Measurements from ENCODE around the gene SH3PXD2A.
A peak's percentile ranks its signal among the peaks of the same experiment; 100 is the strongest.
"Not testable (repeated sequence)": the region's sequence is repeated elsewhere in the genome, so short reads cannot be mapped to it uniquely, and the experiment has no call there.

The SH3PXD2A gene

GRCh38 chr10:103765168-103765567, 90.2 kb downstream of the SH3PXD2A start:
- peak; percentile 44 for DNase-seq (ENCODE audit: low read depth)

DNA sequence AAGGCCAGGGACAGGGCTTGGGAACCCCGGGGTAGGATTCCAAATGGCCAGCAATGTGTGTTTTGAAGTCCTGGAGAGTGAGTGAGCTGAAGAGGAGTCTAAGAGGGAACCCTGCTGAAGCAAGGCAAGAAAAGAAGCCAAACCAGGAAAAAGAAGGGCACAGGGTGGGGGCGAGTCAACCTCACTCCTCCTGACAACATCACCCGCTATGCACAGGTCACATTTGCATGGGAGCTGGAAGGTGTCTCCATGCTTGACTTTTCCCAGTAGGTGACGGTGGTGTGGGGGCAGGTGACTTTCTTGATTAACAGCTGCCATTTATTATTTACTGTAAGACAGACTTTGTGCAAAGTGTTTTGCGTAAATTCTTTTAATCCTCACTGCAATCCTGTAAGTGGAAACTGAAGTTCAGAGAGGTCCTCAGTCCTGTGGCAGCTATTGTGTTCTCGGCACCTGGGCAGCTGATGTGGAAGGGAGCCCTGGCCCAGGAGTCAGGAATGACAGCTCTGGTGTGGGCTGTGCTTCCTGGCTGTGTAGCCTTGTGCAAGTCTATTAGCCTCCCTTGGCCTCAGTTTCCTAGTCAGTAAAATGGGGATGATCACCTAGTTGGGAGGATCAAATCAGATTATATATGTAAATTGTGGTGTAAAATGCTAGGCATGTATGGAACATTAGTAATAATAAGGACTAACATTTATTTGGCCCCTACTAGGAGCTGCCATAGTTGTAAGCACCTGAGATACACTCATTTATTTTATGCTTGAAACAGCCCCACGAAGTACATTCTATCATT, 90.9 kb downstream of the SH3PXD2A start:
- DNase-seq (ENCODE audit: low read depth) = no peak

- DNase-seq (ENCODE audit: low read depth) = no peak
Measured at GRCh38 chr10:103763374-103764202, 91.8 kb downstream of the SH3PXD2A start.

GRCh38 chr10:103762916-103763315, 92.5 kb downstream of the SH3PXD2A start:
- no peak for DNase-seq (ENCODE audit: low read depth)

GRCh38 chr10:103762162-103762561, 93.2 kb downstream of the SH3PXD2A start:
- no peak for DNase-seq (ENCODE audit: low read depth)

DNA sequence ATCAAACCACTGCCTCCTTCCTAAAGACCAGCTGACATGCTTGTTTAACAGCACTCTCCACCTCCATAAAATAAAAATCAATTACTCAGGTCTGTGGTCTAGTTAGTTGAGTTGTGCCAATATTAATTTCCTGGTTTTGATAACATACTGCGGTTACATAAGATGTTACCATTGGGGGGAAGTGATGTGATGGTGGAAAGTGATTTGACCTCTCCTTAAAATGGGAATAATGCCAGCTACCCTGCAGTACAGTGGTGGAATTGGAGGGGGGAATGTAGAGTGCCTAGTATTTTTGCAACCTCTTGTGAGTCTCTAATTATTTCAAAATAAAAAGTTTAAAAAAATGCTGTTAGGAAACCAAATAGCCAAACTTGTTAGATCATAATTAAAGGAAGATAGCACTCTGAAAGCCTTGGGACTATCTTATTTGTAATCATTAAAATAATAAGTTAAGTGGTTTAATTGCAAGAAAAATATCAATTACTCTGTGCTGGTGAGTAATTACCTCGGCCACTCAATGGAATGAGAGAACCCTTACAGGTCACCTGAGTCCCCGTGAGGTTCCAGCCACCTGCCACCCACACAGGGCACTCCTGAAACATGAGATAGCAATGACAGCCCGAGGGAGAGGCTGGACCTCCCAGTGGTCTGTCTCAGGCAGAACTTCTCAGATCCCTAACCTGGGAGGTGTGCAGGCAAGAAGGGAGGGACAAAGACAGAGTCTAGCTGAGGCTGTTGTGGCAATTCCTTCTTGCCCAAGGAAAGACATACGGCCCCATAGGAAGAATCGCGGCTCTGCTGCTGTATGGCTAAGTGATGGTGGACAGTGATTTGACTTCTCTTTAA, 94.1 kb downstream of the SH3PXD2A start:
- DNase-seq (ENCODE audit: low read depth) = no peak

DNA sequence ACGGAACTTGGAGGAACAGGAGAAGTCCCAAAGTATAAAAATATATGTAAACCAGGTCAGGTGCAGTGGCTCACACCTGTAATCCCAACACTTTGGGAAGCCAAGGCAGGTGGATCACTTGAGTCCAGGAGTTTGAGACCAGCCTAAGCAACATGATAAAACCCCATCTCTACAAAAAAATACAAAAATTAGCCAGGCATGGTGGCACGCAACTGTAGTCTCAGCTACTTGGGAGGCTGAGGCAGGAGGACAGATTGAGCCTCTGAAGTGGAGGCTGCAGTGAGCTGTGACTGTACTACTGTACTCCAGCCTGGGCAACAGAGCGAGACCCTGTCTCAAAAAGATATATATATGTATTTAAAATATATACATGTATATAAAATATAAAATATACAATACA, 95.1 kb downstream of the SH3PXD2A start:
- DNase-seq (ENCODE audit: low read depth) = not testable (repeated sequence)

- DNase-seq (ENCODE audit: low read depth) = no peak
Measured at GRCh38 chr10:103759100-103759781, 96.1 kb downstream of the SH3PXD2A start.

DNA sequence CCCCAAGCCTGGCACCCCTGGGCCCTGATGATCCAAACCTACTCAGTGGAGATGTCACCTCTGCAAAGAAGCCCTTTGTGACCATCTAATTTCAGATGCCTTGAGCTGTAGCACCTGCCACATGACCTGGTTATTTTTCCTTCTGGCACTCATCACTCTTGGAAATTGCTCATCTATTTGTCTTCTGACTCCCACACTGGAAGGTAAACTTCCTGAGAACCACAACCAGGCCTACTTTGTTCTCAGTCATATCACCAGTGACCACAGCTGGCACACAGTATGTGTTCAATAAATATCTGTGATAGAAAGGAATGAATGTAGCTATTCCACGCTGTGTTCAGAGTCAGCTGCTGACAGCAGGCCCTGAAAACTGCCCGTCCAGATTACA, 97.1 kb downstream of the SH3PXD2A start:
- DNase-seq (ENCODE audit: low read depth) = no peak

GRCh38 chr10:103757531-103758293, 97.7 kb downstream of the SH3PXD2A start:
- DNase-seq (ENCODE audit: low read depth) = peak; percentile 68

- DNase-seq (ENCODE audit: low read depth) = no peak
Measured at GRCh38 chr10:103756277-103756869, 99.0 kb downstream of the SH3PXD2A start.

DNA sequence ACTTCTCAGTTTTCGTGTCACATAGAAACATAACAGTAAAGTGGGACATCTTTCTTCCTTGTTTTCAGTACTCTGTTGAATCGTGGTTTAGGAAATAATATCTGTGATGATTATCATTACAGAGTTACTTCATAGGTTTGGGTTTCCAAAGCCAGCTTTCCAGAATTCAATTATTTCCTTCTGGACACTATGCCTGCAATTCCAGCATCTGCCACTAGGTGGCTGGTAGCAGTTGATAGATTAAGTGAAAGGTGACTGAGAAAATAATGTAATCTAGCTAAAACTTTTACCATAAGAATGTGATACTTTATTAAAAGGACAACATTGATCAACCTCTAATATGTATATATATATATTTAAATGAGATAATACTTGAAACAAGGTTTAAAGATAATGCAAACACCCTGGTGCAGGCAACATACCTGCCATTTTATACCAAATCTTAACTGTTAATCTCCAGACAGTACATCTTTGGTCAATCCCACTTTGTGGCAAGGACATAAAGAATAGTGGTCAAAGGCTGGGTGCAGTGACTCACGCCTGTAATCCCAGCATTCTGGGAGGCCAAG, 102.6 kb downstream of the SH3PXD2A start:
- no peak for DNase-seq (ENCODE audit: low read depth)

DNA sequence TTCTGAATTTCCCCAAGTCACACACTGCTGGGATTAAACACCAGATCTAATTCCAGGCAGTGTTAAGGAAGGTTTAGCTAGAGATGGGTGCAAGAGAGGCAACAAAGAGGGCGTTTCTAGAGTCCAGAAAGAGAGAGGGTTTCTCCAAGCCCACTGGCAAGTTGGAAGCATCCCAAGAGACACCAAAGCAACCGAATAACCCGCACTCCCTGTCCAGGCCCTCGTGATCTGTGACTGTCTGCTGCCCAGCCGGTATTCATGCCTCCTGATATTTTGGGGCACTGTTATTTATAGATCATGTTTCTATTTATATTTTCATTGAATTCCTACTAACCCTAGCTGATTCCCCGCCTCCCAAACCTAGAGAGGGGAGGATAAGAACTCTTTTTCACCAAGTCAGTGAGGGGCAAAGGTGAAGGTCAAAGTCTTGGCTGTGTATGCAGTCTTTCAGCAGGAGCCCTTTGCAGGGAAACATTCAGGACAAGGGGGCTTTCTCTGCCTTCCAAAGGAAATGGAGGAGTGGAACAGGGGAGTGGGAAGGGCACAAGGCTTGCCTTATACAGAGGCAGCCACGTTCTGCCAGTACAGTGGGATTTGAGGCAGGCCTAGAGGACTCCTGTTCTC, 103.6 kb downstream of the SH3PXD2A start:
- DNase-seq (ENCODE audit: low read depth) = no peak

- no peak for DNase-seq (ENCODE audit: low read depth)
Measured at GRCh38 chr10:103750836-103751235, 104.5 kb downstream of the SH3PXD2A start.

GRCh38 chr10:103749779-103750178, 105.6 kb downstream of the SH3PXD2A start:
- DNase-seq (ENCODE audit: low read depth) = no peak

DNA sequence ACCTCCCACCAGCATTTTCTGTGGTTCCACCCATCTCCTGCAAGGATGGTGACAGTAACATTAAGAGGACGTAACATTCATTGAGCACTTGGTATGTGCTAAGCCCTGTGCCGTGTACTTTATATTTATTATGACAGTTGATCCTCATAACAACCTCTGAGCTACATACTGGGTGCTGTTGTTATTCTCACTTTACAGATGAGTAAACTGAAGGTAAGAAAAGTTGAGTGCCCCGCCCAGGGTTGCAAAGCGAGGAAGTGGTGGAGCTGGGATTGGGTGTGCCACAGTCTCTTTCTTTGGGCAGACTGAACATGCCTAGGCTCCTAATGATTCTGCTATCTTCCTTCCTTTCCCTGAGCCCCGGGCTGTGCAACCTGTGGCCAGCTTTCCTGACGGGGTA, 107.4 kb downstream of the SH3PXD2A start:
- no peak for DNase-seq (ENCODE audit: low read depth)

GRCh38 chr10:103747193-103747865, 108.0 kb downstream of the SH3PXD2A start:
- DNase-seq (ENCODE audit: low read depth) = no peak

DNA sequence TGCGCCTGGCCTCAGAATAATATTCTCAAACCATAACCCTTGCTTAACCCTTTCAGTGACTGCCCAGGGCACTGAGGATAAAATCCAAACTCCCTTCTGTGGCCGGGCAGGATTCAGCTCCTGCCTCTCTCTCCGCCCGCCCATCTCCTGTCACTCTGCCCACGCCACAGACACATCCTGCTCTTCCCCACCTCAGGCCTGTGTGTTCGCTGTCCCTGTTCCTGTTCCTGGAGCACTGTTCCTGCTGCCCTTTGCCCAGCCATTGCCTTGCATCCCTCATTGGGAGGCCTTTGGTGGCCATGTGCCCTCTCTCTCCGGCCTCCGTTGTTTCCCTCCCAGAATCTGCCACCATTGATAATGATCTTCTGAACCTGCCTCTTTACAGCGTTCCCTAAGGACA, 108.8 kb downstream of the SH3PXD2A start:
- no peak for DNase-seq (ENCODE audit: low read depth)
